ENCODE results near the gene IREB2. TPM values are rescaled to one million over a fixed set of nuclear protein-coding genes. Genes with fewer than 3 reads are reported as not detected.

Gene IREB2
- total and polyA plus RNA-seq, 2 donors (not counting 1 experiment from before 2014, with no cell fraction given) = 14.7 to 92.1 TPM

- Histone ChIP-seq H3K27me3 (replicated peaks in 1 of 4; ENCODE audit: control extremely low read depth in 1 of 4, control insufficient read depth in 3 of 4, insufficient read depth in 4 of 4, low read length in 3 of 4) (no peaks in the 10 kb centered on the region), H3K4me2 (replicated peaks; ENCODE audit: low read depth, low read length, poor library complexity, severe bottlenecking) (no peak overlapping the region), H3K9me3 (ENCODE audit: control extremely low read depth in 1 of 3, control insufficient read depth in 2 of 3, insufficient read depth in 1 of 3, low read length in 2 of 3) (no peaks in the 10 kb centered on the region), H3K4me1 (ENCODE audit: control insufficient read depth in 2 of 2, insufficient read depth in 2 of 2, low read length in 2 of 2) (no peaks in the 10 kb centered on the region), H3K79me2 (ENCODE audit: control insufficient read depth, insufficient read depth, low read length) (no peaks in the 10 kb centered on the region), H3K27ac (ENCODE audit: low read length in 2 of 2) (no peak overlapping the region), H3K9ac (ENCODE audit: low read length) (no peak overlapping the region), H4K20me1 (ENCODE audit: control insufficient read depth, insufficient read depth, low read length, poor library complexity, severe bottlenecking) (no peaks in the 10 kb centered on the region), H3K36me3 (replicated peaks in 1 of 2; ENCODE audit: control extremely low read depth in 1 of 2, control insufficient read depth in 1 of 2, extremely low read depth in 1 of 2, insufficient read depth in 2 of 2, low read length in 1 of 2) (no peaks in the 10 kb centered on the region), H2AFZ (ENCODE audit: insufficient read depth, low read depth, low read length, poor library complexity, severe bottlenecking) (no peak overlapping the region), H3K4me3 (ENCODE audit: control extremely low read depth in 1 of 5, extremely low read depth in 1 of 5, insufficient read depth in 1 of 5, low read depth in 2 of 5, low read length in 4 of 5) (no peak overlapping the region)
- WGBS (ENCODE audit: insufficient coverage) = 100% methylated on average over 2 of the region's 3 CpGs
- no peak overlapping the region for H3K4me3 Mint-ChIP-seq
- CTCF ChIA-PET = no interaction called here
- H3K9me3 Mint-ChIP-seq (ENCODE audit: insufficient read depth) = no peaks in the 10 kb centered on the region
- TF ChIP-seq EZH2 (IDR thresholded peaks at IDR 0.05; ENCODE audit: borderline replicate concordance, insufficient read depth, low read depth, low read length, poor library complexity, severe bottlenecking) (no peak), CTCF (IDR thresholded peaks at IDR 0.05) (no peak)
- H3K27ac Mint-ChIP-seq = no peak overlapping the region
- POLR2A ChIA-PET = no interaction called here
- intact Hi-C loops (cut with micrococcal nuclease) = no loop called here
- DNase-seq (no peak), ATAC-seq (ENCODE audit: low read depth) (no peak)
- H3K27me3 Mint-ChIP-seq = peaks cover 27% of the 10 kb centered on the region
- no peaks in the 10 kb centered on the region for H3K4me1 Mint-ChIP-seq
Measured at GRCh38 chr15:78390826-78391225, 47.2 kb upstream of the IREB2 start.

- no peak overlapping the region for H3K4me3 ChIP-seq (ENCODE audit: control extremely low read depth in 1 of 5, extremely low read depth in 1 of 5, insufficient read depth in 1 of 5, low read depth in 2 of 5, low read length in 4 of 5)
- no peaks in the 10 kb centered on the region for H3K9me3 ChIP-seq (ENCODE audit: control extremely low read depth in 1 of 3, control insufficient read depth in 2 of 3, insufficient read depth in 1 of 3, low read length in 2 of 3)
- H3K4me3 Mint-ChIP-seq = no peak overlapping the region
- DNase-seq (no peak), ATAC-seq (ENCODE audit: low read depth) (no peak)
- 98% methylated on average over 3 of the region's 3 CpGs for WGBS (ENCODE audit: insufficient coverage)
- CTCF ChIA-PET = no interaction called here
- no peaks in the 10 kb centered on the region for H3K79me2 ChIP-seq (ENCODE audit: control insufficient read depth, insufficient read depth, low read length)
- no peak overlapping the region for H2AFZ ChIP-seq (ENCODE audit: insufficient read depth, low read depth, low read length, poor library complexity, severe bottlenecking)
- no peaks in the 10 kb centered on the region for H4K20me1 ChIP-seq (ENCODE audit: control insufficient read depth, insufficient read depth, low read length, poor library complexity, severe bottlenecking)
- H3K27ac ChIP-seq (ENCODE audit: low read length in 2 of 2) = no peak overlapping the region
- no peaks in the 10 kb centered on the region for H3K36me3 ChIP-seq (replicated peaks in 1 of 2; ENCODE audit: control extremely low read depth in 1 of 2, control insufficient read depth in 1 of 2, extremely low read depth in 1 of 2, insufficient read depth in 2 of 2, low read length in 1 of 2)
- H3K9me3 Mint-ChIP-seq (ENCODE audit: insufficient read depth) = no peaks in the 10 kb centered on the region
- no peak for TF ChIP-seq CTCF (IDR thresholded peaks at IDR 0.05)
- no peak for TF ChIP-seq EZH2 (IDR thresholded peaks at IDR 0.05; ENCODE audit: borderline replicate concordance, insufficient read depth, low read depth, low read length, poor library complexity, severe bottlenecking)
- H3K4me2 ChIP-seq (replicated peaks; ENCODE audit: low read depth, low read length, poor library complexity, severe bottlenecking) = no peak overlapping the region
- intact Hi-C loops (cut with micrococcal nuclease) = no loop called here
- POLR2A ChIA-PET = no interaction called here
- no peaks in the 10 kb centered on the region for H3K4me1 ChIP-seq (ENCODE audit: control insufficient read depth in 2 of 2, insufficient read depth in 2 of 2, low read length in 2 of 2)
- H3K27me3 Mint-ChIP-seq = peaks cover 20% of the 10 kb centered on the region
- H3K4me1 Mint-ChIP-seq = no peaks in the 10 kb centered on the region
- no peak overlapping the region for H3K9ac ChIP-seq (ENCODE audit: low read length)
- H3K27ac Mint-ChIP-seq = no peak overlapping the region
- H3K27me3 ChIP-seq (replicated peaks in 1 of 4; ENCODE audit: control extremely low read depth in 1 of 4, control insufficient read depth in 3 of 4, insufficient read depth in 4 of 4, low read length in 3 of 4) = no peaks in the 10 kb centered on the region
Measured at GRCh38 chr15:78391781-78392180, 46.2 kb upstream of the IREB2 start.
